GM12892 (cell line): ENCODE results near the gene ERMARD.
A peak's percentile ranks its signal among the peaks of the same experiment; 100 is the strongest.

Experiments used
- DNase-seq: peaks from one replicate; pipeline ENCODE4 v3.0.0; 2011; ENCODE audit not compliant: insufficient read length
- FAIRE-seq: peaks from 2 replicates; lab custom pipeline; 2011; peaks lifted over from hg19 to GRCh38; lab: Jason Lieb, UNC
- POLR2A ChIP-seq: IDR thresholded peaks from 2 replicates; pipeline ENCODE4 v1.6.1; 2011; ENCODE audit warnings: low read depth, low read length, control low read depth
- POLR2AphosphoS5 ChIP-seq: IDR thresholded peaks from 2 replicates; pipeline ENCODE4 v1.6.1; 2011; ENCODE audit warnings: low read depth, low read length, control low read depth
- TAF1 ChIP-seq: IDR thresholded peaks from 2 replicates; pipeline ENCODE4 v1.6.1; 2011; ENCODE audit warnings: low read depth, mild to moderate bottlenecking, control low read depth, low read length, borderline replicate concordance

ERMARD gene

DNA sequence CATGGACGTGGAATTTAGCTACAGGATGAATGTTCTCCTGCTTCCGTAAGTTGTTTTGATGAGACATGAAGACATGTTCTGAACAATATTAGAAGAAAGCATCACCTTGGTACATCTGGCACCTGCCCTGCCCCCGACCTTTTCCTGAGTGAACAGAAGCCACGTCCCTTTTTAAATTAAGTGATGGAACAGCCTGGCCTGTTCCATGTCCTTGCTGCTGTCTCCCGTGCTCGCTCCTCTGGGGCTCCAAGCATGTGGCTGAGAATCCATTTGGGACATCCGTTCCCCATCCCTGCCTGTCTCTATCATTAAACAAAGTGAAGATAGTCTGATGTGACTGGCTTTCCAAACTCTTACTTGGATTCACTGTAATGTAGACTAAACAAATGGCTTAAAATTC, 36.4 kb downstream of the ERMARD start:
- TF ChIP-seq TAF1, result no peak
- FAIRE-seq, result no peak
- DNase-seq, result no peak

- TF ChIP-seq POLR2AphosphoS5 (no peak), POLR2A (no peak), TAF1 (no peak)
- FAIRE-seq (no peak), DNase-seq (no peak)
These were observed 37.4 kb downstream of the ERMARD start for GRCh38 chr6:169788809-169789145.

GRCh38 chr6:169789146-169789943, 37.9 kb downstream of the ERMARD start:
- TF ChIP-seq TAF1, result no peak
- TF ChIP-seq POLR2A, result no peak
- TF ChIP-seq POLR2AphosphoS5, result no peak
- no peak for FAIRE-seq
- DNase-seq, result no peak

DNA sequence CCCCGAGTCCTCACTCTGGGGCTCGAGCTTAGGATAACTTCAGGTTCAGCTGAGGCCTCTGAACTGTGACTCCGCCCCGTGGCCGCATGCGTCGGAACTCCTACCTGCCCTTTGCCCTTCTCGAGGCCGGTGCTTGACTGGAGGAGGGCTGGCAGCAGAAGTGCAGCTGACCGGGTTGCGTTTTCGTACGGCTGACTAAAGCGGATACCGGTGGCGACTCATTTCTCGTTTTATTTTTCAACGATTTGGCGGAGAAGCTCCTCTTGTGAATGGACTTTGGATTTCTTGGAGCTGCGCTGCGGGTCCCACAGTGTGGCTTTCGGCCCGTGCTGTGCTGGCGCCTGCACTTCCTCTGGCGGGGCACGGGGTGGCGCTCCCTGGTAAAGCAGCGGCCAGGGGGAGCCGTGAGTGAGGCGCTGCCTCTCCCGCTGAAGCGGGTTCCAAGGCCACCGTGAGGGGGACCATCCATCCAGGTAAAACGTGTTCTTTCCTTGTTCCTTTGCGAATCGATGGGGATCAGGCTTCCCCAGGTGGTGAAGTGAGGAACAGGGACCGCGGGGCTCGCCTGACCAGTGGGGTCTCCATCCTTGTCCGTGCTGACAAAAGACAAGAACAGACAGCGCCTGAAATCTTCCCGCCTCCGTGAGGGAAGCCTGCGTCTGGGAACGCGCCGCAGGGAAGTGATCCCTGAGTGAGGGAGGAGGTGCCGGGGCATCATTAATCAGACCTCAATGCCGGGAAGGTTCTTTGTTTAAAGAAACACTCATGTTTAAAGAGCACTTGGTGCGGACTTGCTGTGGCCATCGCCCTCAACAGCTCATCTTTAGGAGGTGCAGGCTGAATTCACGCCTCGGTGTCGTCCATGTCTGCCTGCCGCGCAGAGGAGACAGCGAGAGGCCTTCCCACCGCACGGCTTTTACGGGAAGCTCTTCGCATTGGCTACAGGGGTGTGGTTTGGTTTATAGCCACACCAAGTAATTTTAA, 38.8 kb downstream of the ERMARD start:
- peak; percentile 78 for FAIRE-seq
- no peak for TF ChIP-seq POLR2A
- no peak for TF ChIP-seq TAF1
- TF ChIP-seq POLR2AphosphoS5, result no peak
- DNase-seq, result peak; percentile 79

- DNase-seq, result no peak
- no peak for FAIRE-seq
- TF ChIP-seq TAF1 (no peak), POLR2A (no peak), POLR2AphosphoS5 (no peak)
These were observed 40.3 kb downstream of the ERMARD start for GRCh38 chr6:169791721-169792131.

DNA sequence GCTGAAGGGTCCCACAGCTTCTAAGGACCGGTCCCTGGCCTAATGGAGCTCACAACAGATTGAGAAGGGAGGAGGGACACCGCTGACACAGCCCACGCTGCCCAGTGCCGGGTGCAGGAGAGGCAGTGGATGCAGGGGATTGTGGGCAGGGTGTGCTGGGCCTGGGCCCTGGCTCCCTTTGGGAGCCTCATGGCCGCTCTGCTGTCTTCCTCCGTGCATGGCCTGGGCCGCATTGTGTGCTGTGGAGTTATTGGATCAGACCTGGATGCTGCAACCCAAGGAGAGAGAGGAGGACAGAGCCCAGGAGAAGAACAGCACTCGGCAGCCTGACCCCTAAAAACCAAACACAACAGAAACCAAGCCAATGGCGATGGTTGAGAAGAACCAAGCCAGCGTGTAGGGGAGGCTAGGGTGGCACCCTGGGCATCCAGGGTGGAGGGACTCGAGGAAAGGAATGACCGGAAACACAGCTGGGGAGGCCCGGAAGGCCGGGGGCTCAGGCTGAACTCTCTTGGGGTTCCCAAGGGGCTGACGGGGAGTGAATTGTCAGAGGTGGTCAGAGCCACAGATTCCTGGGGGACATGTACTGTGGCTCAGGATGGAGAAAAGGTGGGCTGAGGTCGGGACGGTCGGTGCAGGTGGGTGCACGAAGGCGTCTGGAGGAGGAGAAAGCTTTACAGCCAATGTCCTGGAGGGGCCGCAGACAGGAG, 41.0 kb downstream of the ERMARD start:
- TF ChIP-seq TAF1 (no peak), POLR2AphosphoS5 (no peak), POLR2A (no peak)
- FAIRE-seq, result no peak
- no peak for DNase-seq

DNA sequence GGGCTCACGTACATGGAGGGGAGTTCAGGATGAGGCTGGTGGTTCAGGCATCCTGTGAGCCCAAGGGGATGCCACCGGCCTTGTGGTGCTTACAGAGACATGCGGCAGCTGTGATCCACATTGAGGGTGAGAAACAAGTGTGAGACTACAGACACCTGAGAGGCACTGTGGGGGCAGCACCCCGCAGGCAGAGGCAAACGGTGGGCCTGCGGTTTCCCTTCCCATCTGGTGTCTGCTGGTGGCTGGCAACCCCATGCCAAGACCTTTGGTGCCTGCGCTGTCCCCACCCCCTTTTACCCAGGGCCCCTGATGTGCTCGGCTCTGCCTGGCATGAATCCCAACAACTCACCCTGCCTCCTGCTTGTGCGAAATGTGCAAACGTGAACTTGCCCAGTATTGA, 42.0 kb downstream of the ERMARD start:
- FAIRE-seq, result no peak
- no peak for DNase-seq
- TF ChIP-seq POLR2AphosphoS5 (no peak), POLR2A (no peak), TAF1 (no peak)

GRCh38 chr6:169794317-169795055, 43.1 kb downstream of the ERMARD start:
- TF ChIP-seq TAF1 (no peak), POLR2AphosphoS5 (no peak), POLR2A (no peak)
- DNase-seq (no peak), FAIRE-seq (no peak)

DNA sequence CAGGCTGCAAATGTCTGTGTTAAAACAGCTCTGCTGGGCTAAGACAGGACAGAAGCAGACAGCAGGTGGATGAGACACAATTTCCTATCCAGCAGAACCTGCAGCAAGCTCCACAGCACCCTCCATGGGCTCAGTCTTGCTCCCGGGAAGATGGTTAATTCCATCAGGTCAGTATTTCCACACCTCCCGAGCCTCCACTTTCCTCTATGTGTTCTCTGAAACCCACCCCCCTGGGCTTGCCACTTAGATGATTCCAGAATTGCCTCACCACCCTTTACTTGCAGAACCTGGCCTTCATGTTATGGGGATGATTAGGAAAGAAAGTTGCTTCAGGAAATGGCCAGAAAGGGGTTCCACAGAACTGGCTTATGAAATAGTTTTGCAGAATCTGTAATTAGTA, 43.8 kb downstream of the ERMARD start:
- TF ChIP-seq POLR2AphosphoS5 (no peak), POLR2A (no peak)
- DNase-seq, result no peak
- no peak for FAIRE-seq

GRCh38 chr6:169798764-169799473, 47.5 kb downstream of the ERMARD start:
- no peak for FAIRE-seq
- no peak for DNase-seq
- no peak for TF ChIP-seq TAF1
- TF ChIP-seq POLR2A, result no peak

GRCh38 chr6:169799474-169799926, 48.1 kb downstream of the ERMARD start:
- DNase-seq (no peak), FAIRE-seq (no peak)
- TF ChIP-seq POLR2A (no peak), TAF1 (no peak), POLR2AphosphoS5 (no peak)
